HG02970 (cell line): ENCODE data around the gene EREG.

ENCODE experiments used
- ATAC-seq: cut with Tn5 transposase; IDR thresholded peaks from one replicate; pipeline ENCODE4 v1.9.1; 2021; ENCODE audit warnings: mild to moderate bottlenecking, moderate library complexity, moderate number of reproducible peaks; ENCODE audit not compliant: unreplicated experiment, low FRiP score

Gene EREG

GRCh38 chr4:74364652-74365491 is at the start of gene EREG:
TSS of gene EREG (plus strand) at chr4:74365145. CDS start at chr4:74365309, 164 bp downstream.
- ATAC-seq, result peak; percentile 40

DNA sequence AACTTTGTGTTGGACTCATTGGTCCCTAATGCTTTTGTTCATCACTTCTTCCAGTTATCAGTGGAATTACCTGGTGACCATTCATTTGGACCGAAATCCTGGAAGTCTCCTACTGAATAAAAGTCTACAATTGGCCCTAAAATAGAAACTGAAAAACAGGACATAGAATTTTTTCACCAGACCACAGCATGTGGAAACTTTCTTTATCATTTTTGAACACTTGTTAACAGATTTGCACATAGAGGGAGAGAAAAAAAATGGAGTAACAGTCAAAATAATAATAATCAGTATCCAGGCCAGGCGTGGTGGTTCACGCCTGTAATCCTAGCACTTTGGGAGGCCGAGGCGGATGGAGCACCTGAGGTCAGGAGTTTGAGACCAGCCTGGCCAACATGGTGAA is 49.6 kb upstream of the EREG start:
- ATAC-seq, result no peak

GRCh38 chr4:74316397-74316796 is 48.5 kb upstream of the EREG start:
- ATAC-seq, result no peak

GRCh38 chr4:74317616-74318246 is 47.2 kb upstream of the EREG start:
- no peak for ATAC-seq

DNA sequence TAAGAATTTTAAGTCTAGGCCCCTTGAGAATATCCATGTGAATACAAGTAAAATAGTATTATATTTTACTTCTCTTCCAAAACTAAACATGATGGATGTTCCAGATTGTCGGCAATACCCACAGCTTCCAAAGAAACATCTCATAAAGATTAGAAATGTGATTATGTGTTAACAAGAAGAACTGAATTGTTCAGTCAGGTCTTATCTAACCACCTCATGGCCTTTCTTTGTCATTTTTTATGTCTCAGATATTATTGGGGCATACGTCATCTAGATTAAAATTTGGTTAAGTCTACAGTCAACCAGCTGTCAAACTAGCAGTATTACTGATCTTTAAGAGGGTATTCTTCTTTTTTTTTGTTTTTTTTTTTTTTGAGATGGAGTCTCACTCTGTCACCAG is 46.7 kb upstream of the EREG start:
- no peak for ATAC-seq

DNA sequence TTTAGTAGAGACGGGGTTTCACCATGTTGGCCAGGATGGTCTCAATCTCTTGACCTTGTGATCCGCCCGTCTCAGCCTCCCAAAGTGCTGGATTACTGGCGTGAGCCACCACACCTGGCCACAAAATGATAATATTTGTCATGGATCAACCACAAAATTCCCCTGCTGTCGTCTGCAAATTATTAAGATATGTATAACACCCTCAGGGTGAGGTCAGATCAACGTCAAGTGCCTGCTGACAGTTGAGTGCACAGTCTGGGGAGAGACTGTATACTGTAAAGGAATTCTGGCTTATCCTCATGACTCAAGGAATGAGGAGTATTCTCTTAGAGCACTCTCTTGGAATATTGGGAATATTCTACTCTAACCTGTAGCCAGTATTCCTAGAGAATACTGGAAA is 45.5 kb upstream of the EREG start:
- no peak for ATAC-seq

DNA sequence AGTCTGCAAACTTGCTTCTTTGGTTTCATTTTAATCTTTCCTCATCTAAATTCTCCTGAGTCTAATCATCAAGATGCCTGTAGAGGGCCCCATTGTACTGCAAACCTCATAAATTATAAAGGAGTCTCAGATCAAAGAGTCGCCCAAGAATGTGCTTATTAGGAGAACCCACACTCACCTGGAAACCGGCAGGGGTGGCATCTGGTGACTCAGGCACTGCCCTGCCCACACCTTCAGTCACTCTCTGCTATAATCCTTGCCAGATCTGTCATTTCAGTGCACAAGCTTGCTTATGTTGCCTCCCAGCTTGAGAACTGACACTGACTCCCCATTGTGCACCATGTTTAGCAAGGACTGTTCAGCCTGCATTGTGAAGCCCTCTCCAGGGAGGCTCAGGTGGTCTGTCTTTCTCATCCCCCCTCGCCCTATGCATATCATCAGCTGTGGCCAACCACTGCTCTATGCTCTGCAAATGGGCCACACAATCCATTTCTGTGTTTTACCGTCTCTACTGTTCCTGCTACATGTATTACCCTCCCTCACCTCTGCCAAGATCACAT is 44.3 kb upstream of the EREG start:
- no peak for ATAC-seq

GRCh38 chr4:74322301-74322700 is 42.6 kb upstream of the EREG start:
- ATAC-seq, result no peak

DNA sequence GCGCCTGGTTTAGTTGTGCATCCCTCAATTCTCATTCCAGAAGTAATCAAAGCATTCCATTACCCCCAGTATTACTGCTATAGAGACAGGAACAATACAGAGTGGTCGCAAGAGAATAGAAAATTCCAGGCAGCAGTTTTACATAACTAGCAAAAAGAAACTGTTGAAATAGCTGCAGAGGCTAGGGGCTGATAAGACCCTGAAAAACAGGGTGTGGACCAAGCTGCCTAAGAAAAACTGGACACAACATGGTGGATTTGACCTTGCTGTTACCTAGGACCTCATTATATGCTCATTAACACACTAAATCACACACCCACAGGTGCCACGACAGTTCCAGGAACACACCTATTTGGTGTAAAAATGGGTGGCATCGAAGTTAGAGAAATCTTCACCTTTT is 41.3 kb upstream of the EREG start:
- ATAC-seq, result no peak

DNA sequence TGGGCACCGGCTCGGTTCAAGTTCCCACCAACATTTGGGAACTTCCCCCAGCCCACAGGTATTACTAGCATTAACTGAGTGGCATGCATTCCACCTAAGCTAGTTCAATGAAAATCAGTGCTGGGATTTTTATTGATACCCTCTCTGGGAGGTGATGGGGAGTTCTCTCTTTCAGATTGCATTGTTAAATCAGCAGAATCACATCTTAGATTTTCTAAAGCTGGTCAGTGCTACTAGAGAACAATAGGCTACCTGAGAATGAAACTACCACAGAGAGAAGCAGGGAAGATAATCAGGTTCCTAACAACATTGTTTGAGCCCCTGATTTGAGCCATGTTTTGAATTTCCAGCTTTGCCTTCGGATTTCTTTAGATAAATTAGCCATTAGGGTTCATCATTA is 40.7 kb upstream of the EREG start:
- ATAC-seq, result no peak

DNA sequence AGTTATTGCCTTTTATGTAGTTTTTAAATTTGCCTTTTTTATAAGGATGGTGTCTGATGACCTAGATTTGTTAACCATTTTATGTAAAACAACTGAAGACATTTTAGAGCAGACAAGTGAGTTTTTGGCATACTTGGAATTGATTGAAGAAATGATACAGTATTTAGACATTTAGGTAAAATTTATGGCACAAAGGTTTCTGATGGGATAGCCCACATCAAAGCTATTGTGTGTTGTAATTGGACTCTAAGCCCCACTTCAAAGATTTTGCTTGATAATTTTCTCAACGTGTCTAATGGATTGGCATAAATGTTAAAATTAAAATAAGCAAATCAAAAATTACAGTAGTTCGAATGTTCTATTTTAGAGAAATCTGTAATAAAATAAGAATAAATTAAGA is 39.1 kb upstream of the EREG start:
- no peak for ATAC-seq

DNA sequence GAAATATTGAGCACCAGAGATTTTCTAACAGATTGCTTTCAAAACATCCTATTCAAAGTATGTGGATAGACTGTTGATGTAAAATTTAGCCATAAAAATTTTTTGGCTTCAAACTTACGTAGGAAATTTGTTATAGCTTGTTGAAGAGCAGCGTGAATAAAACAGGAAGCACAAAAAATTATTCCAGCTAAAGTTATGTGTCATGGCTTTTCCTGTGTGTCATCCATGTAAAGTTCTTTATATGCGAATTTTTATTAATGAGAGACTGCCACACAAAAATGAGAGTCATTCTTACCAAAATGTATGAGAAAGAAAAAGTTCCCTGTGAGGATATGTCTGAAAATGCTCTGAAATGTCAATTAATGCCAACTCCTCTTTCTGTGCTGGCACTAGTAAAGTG is 37.2 kb upstream of the EREG start:
- no peak for ATAC-seq

- ATAC-seq, result no peak
Observed at GRCh38 chr4:74328501-74328900, 36.4 kb upstream of the EREG start.

- ATAC-seq, result no peak
Observed at GRCh38 chr4:74329307-74329706, 35.6 kb upstream of the EREG start.

GRCh38 chr4:74330295-74330750 is 34.6 kb upstream of the EREG start:
- ATAC-seq, result no peak

DNA sequence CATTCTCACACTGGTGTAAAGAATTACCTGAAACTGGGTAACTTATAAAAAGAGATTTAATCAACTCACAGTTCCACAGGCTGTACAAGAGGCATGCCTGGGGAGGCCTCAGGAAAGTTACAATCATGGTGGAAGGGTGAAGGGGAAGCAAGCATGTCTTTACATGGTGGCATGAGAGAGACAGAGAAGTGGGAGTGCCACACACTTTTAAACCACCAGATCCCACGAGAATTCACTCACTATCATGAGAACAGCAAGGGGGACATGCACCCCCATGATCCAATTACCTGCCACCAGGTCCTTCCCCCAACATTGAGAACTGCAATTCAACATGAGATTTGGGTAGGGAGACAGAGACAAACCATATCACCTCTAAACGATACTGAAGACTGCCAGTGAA is 33.7 kb upstream of the EREG start:
- ATAC-seq, result no peak

- ATAC-seq, result no peak
Observed at GRCh38 chr4:74331944-74332343, 33.0 kb upstream of the EREG start.

GRCh38 chr4:74334636-74335035 is 30.3 kb upstream of the EREG start:
- no peak for ATAC-seq

DNA sequence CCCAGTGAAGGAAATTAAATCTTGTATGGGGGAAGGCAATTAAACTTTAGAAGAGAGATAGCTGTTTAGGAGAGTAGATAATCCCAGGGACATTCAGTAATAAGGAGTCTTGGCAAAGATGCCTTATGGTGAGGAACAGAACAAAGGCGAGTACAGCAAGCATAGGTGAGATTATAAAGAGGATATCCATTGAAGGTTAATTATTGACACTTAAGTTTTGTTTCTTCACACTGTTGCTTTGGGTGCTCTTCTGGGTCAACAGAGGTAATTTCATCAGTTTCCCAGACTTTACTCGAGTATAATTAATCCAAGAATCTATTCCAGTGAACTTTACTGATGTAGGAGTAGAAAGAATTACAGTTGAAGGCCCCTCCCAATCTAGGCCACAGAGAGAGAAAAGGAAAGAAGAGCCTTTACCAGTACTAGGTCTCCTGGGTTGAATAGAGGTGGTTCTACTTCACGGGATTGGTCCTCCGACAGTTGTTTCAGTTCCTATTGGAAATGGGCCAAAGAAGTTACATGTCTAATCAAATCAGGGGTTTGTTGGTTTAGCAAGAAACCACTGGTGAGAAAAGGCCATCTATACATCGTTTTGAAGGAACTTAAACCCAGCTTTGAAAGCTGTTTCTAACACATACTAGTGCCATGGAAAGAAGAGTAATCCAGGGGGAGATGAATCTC is 29.5 kb upstream of the EREG start:
- ATAC-seq, result no peak

- ATAC-seq, result no peak
Observed at GRCh38 chr4:74338792-74339333, 26.1 kb upstream of the EREG start.

GRCh38 chr4:74339501-74339900 is 25.4 kb upstream of the EREG start:
- no peak for ATAC-seq
